Skeletal muscle tissue (tissue), 4 donors: ENCODE data around the gene TDRD9. TPM values are rescaled to one million over a fixed set of nuclear protein-coding genes. Genes with fewer than 3 reads are reported as not detected.

Experiments
- H3K27ac ChIP-seq: one replicate; pipeline ENCODE4 v1.7.0; 2013; ENCODE audit warnings: mild to moderate bottlenecking, low read depth, low read length, inconsistent platforms
- H3K27me3 ChIP-seq, 3 donors: one replicate each; pipeline ENCODE4 v1.7.0; 2013; ENCODE audit warnings: low read length in 3 of 3; ENCODE audit not compliant: control insufficient read depth in 3 of 3, insufficient read depth in 3 of 3
- H3K36me3 ChIP-seq, 3 donors: one replicate each; pipeline ENCODE4 v1.7.0; 2013; ENCODE audit warnings: low read length in 3 of 3; ENCODE audit not compliant: control insufficient read depth in 3 of 3, insufficient read depth in 3 of 3
- H3K4me1 ChIP-seq, 3 donors: one replicate each; pipeline ENCODE4 v1.7.0; 2013; ENCODE audit warnings: low read length in 3 of 3, mild to moderate bottlenecking in 3 of 3; ENCODE audit not compliant: control insufficient read depth in 3 of 3, insufficient read depth in 3 of 3
- H3K4me3 ChIP-seq, 3 donors: one replicate each; pipeline ENCODE4 v1.7.0; 2013; ENCODE audit warnings: low read length in 3 of 3
- H3K9ac ChIP-seq, 3 donors: one replicate each; pipeline ENCODE4 v1.7.0; 2013; ENCODE audit warnings: low read length in 3 of 3, mild to moderate bottlenecking in 3 of 3, moderate library complexity in 2 of 3, low read depth in 1 of 3
- H3K9me3 ChIP-seq, 3 donors: one replicate each; pipeline ENCODE4 v1.7.0; 2013; ENCODE audit warnings: low read length in 3 of 3; ENCODE audit not compliant: control insufficient read depth in 3 of 3
- total RNA-seq: library from RNA; depleted of rRNA; stranded (reverse); fragments of >200 nt; gene quantifications from one replicate; pipeline ENCODE4 v1.2.3, GENCODE V29; 2014
- donor health status: Osteomylitis.

The TDRD9 gene
- total RNA-seq, 1 donor from 2014 or later = 0.52 TPM

DNA sequence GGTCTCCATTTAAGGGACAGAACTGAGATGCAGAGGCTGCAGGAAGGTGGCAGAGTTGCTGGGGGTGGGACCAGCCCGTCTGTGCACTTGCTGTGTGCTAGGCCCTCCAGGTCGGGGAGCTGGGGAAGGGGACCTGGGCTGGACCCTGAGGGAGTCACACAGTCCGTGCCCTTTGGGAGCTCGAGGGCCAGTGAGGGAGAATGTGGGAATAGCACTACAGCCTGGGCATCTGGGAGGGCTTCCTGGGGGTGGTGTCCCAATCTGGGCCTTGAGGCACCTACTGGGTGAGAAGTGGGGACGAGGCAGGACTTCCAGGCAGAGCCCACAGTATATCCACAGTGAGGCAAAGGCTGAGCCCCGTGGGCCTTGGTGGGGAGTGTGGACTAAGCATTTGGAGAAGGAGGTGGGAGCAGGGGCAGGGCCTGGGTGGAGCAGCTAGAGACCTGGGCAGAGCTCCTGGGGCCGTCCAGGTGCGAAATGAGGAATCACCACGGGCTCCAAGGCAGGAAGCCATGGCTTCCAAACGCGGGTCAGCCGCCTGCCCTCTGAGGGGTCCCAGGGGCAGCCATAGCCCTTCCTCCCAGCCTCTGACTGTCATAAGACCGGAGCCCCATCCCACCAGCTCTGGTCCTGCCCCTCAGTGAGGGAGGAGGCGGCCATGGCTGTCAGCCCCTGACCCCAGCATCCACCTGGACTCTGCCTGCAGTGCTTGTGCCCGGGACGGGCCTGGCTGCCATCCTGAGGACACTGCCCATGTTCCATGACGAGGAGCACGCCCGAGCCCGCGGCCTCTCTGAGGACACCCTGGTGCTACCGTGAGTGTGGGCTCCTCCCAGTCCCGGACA lies 163.9 kb downstream of the TDRD9 start:
- Histone ChIP-seq H3K4me1 (no peaks in the 10 kb centered on the region), H3K27me3 (peaks cover 28 to 49% (median 44%) of the 10 kb centered on the region in 3 donors), H3K9ac (no peak overlapping the region), H3K9me3 (no peaks in the 10 kb centered on the region), H3K36me3 (no peaks in the 10 kb centered on the region), H3K4me3 (no peak overlapping the region), H3K27ac (no peak overlapping the region)

DNA sequence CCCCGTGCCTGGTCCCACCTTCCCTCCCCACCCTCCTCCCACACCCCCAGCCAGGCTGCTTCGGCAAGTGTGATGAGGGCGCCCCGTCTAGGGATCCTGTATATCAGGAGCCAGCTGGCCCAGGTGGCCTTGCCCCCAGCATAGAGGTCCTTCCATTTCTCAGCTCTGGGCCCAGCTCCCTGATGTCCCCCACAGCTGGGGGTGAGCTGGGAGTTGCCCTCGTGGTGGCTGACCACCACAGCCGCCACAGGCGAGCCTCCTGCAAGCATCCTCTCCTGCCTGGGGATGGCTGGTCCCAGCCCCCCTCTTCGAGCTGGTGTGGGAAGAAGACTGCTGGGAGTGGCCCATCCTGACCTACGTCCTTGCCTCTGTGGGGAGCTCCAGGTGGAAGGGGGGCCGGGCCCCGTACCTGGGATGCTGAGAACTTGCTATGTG lies 164.7 kb downstream of the TDRD9 start:
- peaks cover 20 to 41% (median 38%) of the 10 kb centered on the region in 3 donors for H3K27me3 ChIP-seq

DNA sequence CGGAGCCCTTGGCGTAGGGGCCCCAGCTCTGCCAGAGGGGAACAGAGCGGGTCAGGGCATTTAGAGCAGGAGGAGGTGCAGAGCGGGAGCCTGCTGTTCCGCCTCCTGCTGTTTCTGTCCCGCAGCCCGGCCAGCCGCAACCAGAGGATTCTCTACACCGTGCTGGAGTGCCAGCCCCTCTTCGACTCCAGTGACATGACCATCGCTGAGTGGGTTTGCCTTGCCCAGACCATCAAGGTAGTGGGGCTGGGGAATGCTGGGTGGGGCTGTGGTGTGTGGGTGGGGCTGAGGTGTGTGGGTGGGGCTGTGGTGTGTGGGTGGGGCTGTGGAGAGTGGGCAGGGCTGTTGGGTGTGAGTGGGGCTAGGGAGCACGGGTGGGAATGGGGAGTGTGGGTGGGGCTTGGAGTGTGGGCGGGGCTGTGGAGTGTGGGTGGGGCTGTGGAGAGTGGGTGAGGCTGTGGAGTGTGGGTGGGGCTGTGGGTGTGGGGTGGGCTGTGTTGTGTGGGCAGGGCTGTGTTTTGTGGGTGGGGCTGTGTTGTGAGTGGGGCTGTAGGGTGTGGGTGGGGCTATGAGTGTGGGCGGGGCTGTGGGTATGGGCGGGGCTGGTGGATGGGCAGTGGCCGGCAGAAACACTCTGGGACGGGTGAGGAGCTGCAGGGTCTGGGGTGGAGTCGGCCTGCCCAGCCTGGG lies 165.3 kb downstream of the TDRD9 start:
- no peak overlapping the region for H3K9ac ChIP-seq
- no peak overlapping the region for H3K27ac ChIP-seq
- H3K9me3 ChIP-seq = no peaks in the 10 kb centered on the region
- H3K36me3 ChIP-seq = no peaks in the 10 kb centered on the region
- H3K4me3 ChIP-seq = no peak overlapping the region
- H3K27me3 ChIP-seq = peaks cover 15 to 36% (median 32%) of the 10 kb centered on the region in 3 donors
- no peaks in the 10 kb centered on the region for H3K4me1 ChIP-seq

More for the DNA sequence above, 164.7 kb downstream of the TDRD9 start:
- Histone ChIP-seq H3K9me3 (no peaks in the 10 kb centered on the region), H3K27ac (no peak overlapping the region), H3K4me3 (no peak overlapping the region), H3K9ac (no peak overlapping the region), H3K36me3 (no peaks in the 10 kb centered on the region), H3K4me1 (no peaks in the 10 kb centered on the region)

DNA sequence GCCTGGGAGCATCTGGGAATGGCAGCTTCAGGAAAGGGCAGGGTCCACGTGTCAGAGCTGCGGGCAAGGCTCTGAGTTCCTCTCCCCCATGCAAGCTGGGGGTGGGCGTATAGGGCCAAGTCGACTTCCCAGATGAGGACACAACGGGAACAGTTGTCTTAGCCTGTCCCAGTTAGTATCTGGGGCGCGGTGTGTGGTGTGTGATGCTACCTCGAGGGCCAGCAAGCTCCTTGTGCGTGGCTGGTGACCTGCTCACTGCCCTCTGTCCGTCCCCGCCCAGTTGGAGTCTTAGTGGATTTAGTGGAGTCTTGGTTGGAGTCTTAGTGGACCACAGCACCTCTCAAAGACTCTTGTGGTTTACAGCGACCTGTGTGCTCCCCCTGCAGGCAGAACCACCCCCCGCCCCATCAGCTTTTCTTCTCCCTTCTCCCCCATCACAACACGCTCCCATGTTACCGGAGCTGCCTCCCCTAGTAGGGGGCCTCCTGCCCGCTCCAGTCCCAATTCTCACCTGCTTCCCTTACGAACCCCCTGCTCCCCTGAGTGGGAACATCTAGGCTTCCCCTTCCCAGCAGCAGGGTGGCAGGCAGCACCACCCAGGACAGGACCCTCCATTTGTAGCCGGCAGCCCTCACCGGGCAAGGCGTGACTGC lies 165.9 kb downstream of the TDRD9 start:
- Histone ChIP-seq H3K4me1 (no peaks in the 10 kb centered on the region), H3K9me3 (no peaks in the 10 kb centered on the region), H3K27me3 (peaks cover 14 to 36% (median 32%) of the 10 kb centered on the region in 3 donors), H3K36me3 (no peaks in the 10 kb centered on the region), H3K27ac (no peak overlapping the region), H3K4me3 (no peak overlapping the region), H3K9ac (no peak overlapping the region)

DNA sequence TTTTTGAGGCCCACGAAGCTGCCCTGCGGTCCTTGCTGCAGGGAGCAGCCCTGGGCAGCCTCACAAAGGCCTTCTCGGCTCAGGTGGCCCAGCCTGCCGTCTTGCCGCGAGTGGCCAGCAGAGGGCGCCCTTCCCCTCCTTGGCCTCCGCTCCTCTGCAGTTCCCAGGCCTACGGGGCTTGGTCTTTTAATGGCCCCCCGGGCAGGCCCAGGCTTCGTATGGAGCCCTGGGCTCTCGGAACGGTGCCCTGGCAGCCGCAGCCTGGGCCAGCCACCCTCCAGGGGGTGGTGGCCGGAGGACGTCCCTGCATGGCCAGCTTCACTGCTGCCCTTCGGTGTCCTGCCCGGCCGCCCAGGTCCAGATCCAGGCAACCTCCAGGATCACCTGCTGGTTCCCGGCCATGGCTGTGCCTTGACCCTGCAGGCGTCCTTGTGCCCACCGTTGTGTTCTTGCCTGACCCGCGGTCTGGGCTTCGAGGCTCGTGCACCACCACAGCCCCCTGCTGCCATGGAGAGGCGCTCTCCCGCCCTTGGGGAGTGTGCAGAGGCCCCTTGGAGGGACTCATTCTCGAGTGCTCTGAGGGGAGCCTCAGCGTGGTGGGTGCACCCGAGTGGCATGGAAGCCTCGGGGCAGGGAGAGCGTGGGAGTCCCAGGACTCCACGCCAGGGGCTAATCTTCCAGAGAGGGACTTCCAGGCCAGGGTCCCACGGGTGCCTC lies 166.6 kb downstream of the TDRD9 start:
- H3K36me3 ChIP-seq = no peaks in the 10 kb centered on the region
- no peak overlapping the region for H3K9ac ChIP-seq
- no peak overlapping the region for H3K4me3 ChIP-seq
- H3K27ac ChIP-seq = no peak overlapping the region
- H3K9me3 ChIP-seq = no peaks in the 10 kb centered on the region
- peaks cover 14 to 36% (median 32%) of the 10 kb centered on the region in 3 donors for H3K27me3 ChIP-seq
- no peaks in the 10 kb centered on the region for H3K4me1 ChIP-seq

DNA sequence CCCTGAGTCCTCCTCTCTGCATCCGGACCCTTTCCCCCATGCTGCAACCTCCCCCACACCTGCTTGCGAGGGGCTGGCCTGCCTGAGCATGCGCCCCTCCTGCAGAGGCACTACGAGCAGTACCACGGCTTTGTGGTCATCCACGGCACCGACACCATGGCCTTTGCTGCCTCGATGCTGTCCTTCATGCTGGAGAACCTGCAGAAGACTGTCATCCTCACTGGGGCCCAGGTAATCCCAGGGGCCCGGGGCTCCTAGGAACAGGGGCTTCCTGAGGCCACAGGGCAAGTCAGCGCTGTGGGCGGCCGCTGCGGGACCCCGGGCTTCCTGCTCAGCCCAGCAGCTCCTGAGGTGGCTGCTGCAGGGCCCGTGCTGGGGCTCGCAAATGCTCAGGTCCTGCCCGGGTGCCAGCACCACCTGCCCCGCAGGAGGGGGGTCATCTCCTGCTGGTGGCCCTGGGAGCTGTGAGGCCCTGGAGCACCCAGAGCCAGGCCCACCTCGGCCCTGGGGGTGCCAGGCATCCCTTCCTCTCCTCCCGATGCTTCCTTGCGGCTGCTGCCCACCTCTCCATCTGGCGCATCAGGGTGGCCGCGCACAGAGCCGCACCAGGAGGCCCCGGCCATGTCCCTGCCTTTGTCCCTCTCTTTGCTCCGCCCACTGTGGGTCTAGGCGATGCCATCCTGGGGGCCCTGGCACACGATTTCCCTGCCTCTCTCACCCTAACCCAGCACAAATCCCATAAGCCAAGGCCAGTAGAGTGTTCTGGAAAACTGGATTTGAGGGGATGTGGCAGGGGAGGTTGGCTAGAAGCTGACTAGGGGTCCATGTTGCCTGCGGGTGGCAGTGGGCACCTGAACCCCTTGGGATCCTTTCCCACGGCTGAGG lies 167.4 kb downstream of the TDRD9 start:
- H3K4me3 ChIP-seq = no peak overlapping the region
- H3K27ac ChIP-seq = no peak overlapping the region
- H3K9me3 ChIP-seq = no peaks in the 10 kb centered on the region
- no peaks in the 10 kb centered on the region for H3K4me1 ChIP-seq
- no peaks in the 10 kb centered on the region for H3K36me3 ChIP-seq
- H3K27me3 ChIP-seq = peaks cover 14 to 36% (median 32%) of the 10 kb centered on the region in 3 donors
- no peak overlapping the region for H3K9ac ChIP-seq

DNA sequence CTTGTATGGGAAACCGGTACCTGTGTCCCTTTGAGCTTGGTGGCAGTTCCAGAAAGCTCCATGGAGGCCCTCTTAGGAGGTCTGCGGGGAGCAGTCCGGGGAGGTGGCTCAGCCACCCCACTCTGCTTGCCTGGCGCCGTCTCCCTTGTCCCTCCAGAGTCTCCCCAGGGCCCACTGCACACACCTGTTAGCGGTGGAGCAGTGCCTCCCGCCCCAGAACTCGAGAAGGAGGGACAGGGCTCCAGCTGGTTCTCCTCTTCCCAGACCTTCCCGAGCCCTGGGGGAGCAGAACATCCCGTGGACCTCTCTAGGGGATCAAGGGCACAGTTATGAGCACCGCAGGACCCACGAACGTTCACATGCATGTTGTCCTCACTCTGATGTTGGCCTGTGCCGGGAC lies 168.1 kb downstream of the TDRD9 start:
- Histone ChIP-seq H3K27ac (no peak overlapping the region), H3K4me3 (no peak overlapping the region), H3K9ac (no peak overlapping the region), H3K36me3 (no peaks in the 10 kb centered on the region), H3K9me3 (no peaks in the 10 kb centered on the region), H3K4me1 (no peaks in the 10 kb centered on the region), H3K27me3 (peaks cover 14 to 36% (median 32%) of the 10 kb centered on the region in 3 donors)

DNA sequence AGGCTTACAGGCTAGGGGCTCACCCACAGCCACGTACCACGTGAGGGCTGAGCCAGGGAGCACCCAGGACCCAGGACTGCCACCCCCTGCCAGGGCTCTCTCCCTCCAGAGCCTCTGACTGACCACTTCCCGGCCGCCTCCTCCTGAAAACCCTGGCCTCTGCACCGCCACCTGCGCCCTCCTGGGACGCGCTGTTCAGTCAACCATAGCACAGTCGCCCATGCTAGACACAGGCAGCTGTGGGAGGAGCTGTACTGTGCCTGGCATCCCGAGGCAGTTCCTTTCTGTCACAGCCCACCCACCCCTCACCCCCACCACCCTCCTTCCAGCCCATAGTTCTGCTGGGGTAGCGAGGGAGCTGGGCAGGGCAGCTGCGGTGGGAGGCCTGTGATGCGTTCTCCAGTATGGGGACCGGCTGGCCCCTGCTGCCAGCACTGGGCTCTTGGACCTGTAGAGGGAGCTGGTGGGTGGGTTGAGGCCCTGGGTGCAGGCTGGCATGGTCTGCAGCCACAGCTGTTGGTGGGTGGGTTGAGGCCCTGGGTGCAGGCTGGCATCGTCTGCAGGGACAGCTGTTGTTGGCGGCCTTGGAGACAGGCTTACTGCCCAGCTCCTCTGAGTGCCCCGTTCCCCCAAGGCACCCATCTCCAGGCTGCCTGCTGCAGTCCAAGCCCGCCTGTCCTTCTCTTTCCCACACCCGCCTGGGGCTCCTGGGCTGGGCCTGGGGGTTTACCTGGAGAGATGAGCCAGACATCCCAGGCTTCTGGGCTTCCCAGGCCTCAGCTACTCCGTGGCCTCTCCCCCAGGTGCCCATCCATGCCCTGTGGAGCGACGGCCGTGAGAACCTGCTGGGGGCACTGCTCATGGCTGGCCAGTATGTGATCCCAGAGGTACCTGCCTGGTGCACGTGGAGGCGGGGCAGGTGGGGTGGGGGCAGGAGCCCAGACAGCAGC lies 168.8 kb downstream of the TDRD9 start:
- no peak overlapping the region for H3K9ac ChIP-seq
- H3K9me3 ChIP-seq = no peaks in the 10 kb centered on the region
- H3K4me3 ChIP-seq = no peak overlapping the region
- H3K27ac ChIP-seq = no peak overlapping the region
- H3K4me1 ChIP-seq = no peaks in the 10 kb centered on the region
- H3K36me3 ChIP-seq = no peaks in the 10 kb centered on the region
- H3K27me3 ChIP-seq = peaks cover 14 to 34% (median 27%) of the 10 kb centered on the region in 3 donors
